ENCODE data around the gene CFAP45. TPM values are rescaled to one million over a fixed set of nuclear protein-coding genes. Genes with fewer than 3 reads are reported as not detected.

Gene CFAP45
- total and polyA plus RNA-seq, 9 of the 15 experiments (the other 6 are each of a cell fraction or from before 2014, with no cell fraction given), result 0.65 to 2.4 (median 1.5) TPM

GRCh38 chr1:159872891-159873290, 27.1 kb downstream of the CFAP45 start:
- intact Hi-C loops (cut with micrococcal nuclease), result no loop called here
- no peak overlapping the region for H2AFZ ChIP-seq (ENCODE audit: low read depth, low read length)
- peaks cover 0 to 21% of the 10 kb centered on the region in 2 experiments; a peak in 2 of 5 replicates for H3K27me3 ChIP-seq (ENCODE audit: control insufficient read depth in 2 of 2, insufficient read depth in 2 of 2, low read length in 2 of 2)
- H3K4me1 ChIP-seq (replicated peaks in 1 of 2; ENCODE audit: control insufficient read depth in 2 of 2, insufficient read depth in 2 of 2, low read length in 2 of 2), result peaks cover 8 to 16% of the 10 kb centered on the region in 2 experiments
- H3K9me3 ChIP-seq (replicated peaks; ENCODE audit: control insufficient read depth, insufficient read depth, low read depth, low read length), result no peaks in the 10 kb centered on the region; the same call in 1 of the 2 replicates
- ATAC-seq (no peak), FAIRE-seq (no peak), DNase-seq (ENCODE audit: extremely low read depth in 1 of 4, low spot score in 3 of 4) (no peak)
- H3K4me2 ChIP-seq (ENCODE audit: insufficient read depth, low read length), result no peak overlapping the region
- BruUV-seq (replicated peaks), result no TSS peak
- H3K27ac ChIP-seq (ENCODE audit: extremely low read depth, low read depth, low read length), result no peak overlapping the region
- no peaks in the 10 kb centered on the region for H3K79me2 ChIP-seq (ENCODE audit: control insufficient read depth, insufficient read depth, low read length)
- no peaks in the 10 kb centered on the region for H3K36me3 ChIP-seq (ENCODE audit: control insufficient read depth, insufficient read depth, low read length)
- TF ChIP-seq, protein P1, sequence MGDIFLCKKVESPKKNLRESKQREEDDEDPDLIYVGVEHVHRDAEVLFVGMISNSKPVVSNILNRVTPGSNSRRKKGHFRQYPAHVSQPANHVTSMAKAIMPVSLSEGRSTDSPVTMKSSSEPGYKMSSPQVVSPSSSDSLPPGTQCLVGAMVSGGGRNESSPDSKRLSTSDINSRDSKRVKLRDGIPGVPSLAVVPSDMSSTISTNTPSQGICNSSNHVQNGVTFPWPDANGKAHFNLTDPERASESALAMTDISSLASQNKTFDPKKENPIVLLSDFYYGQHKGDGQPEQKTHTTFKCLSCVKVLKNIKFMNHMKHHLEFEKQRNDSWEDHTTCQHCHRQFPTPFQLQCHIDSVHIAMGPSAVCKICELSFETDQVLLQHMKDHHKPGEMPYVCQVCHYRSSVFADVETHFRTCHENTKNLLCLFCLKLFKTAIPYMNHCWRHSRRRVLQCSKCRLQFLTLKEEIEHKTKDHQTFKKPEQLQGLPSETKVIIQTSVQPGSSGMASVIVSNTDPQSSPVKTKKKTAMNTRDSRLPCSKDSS (IDR thresholded peaks at IDR 0.05; ENCODE audit: low read depth, partially characterized antibody), result no peak
- no peak overlapping the region for H3K4me3 ChIP-seq
- peaks cover 3% of the 10 kb centered on the region for H3K9me1 ChIP-seq (ENCODE audit: control insufficient read depth, insufficient read depth, low read length)
- POLR2A ChIA-PET, result interaction anchor here (1.7 kb wide), 1 partner anchor 44 kb away, joined by 6 read pairs; no protein-coding TSS in a partner anchor
- in situ Hi-C loops (cut with MboI), result no loop called here
- CTCF ChIA-PET (ENCODE audit: low intra/inter-chr PET ratio), result no interaction called here
- no peaks in the 10 kb centered on the region; the same call in 1 of the 2 replicates for H4K20me1 ChIP-seq (replicated peaks; ENCODE audit: control insufficient read depth, insufficient read depth, low read length)
- 34% methylated on average over 12 of the region's 15 CpGs for WGBS (ENCODE audit: insufficient coverage, low coverage, missing lambda C conversion rate)
- 0 out of 4 replicates have a peak overlapping the region, but pooled peaks of 1 of the 2 experiments have one; percentile 36 for H3K9ac ChIP-seq (ENCODE audit: insufficient read depth in 1 of 2, low read depth in 2 of 2, low read length in 2 of 2)

GRCh38 chr1:159870704-159871103, 29.3 kb downstream of the CFAP45 start:
- BruUV-seq (replicated peaks), result no TSS peak
- Histone ChIP-seq H3K79me2 (ENCODE audit: control insufficient read depth, insufficient read depth, low read length) (no peaks in the 10 kb centered on the region), H3K27me3 (ENCODE audit: control insufficient read depth in 2 of 2, insufficient read depth in 2 of 2, low read length in 2 of 2) (peaks cover 2 to 21% of the 10 kb centered on the region in 2 experiments; a peak in 2 of 5 replicates), H3K9ac (ENCODE audit: insufficient read depth in 1 of 2, low read depth in 2 of 2, low read length in 2 of 2) (no peak overlapping the region), H3K9me1 (ENCODE audit: control insufficient read depth, insufficient read depth, low read length) (no peaks in the 10 kb centered on the region), H3K36me3 (ENCODE audit: control insufficient read depth, insufficient read depth, low read length) (no peaks in the 10 kb centered on the region), H4K20me1 (replicated peaks; ENCODE audit: control insufficient read depth, insufficient read depth, low read length) (no peaks in the 10 kb centered on the region; the same call in 1 of the 2 replicates), H3K4me1 (replicated peaks in 1 of 2; ENCODE audit: control insufficient read depth in 2 of 2, insufficient read depth in 2 of 2, low read length in 2 of 2) (peaks cover 13 to 15% of the 10 kb centered on the region in 2 experiments), H3K4me3 (no peak overlapping the region), H3K4me2 (ENCODE audit: insufficient read depth, low read length) (no peak overlapping the region), H3K9me3 (replicated peaks; ENCODE audit: control insufficient read depth, insufficient read depth, low read depth, low read length) (no peaks in the 10 kb centered on the region), H2AFZ (ENCODE audit: low read depth, low read length) (no peak overlapping the region), H3K27ac (ENCODE audit: extremely low read depth, low read depth, low read length) (no peak overlapping the region)
- intact Hi-C loops (cut with micrococcal nuclease), result no loop called here
- no peak for FAIRE-seq
- no peak for DNase-seq (ENCODE audit: extremely low read depth in 1 of 4, low spot score in 3 of 4)
- WGBS (ENCODE audit: insufficient coverage, low coverage, missing lambda C conversion rate), result 35% methylated on average over 5 of the region's 5 CpGs
- ATAC-seq, result no peak
- in situ Hi-C loops (cut with MboI), result no loop called here
- ChIA-PET POLR2A (interaction anchor here (0.5 to 1.1 kb wide), 3 partner anchors 8 to 19 kb away, joined by 3 to 5 read pairs (median 3); no protein-coding TSS in a partner anchor), CTCF (ENCODE audit: low intra/inter-chr PET ratio) (no interaction called here)
- no peak for TF ChIP-seq PCBP2 (IDR thresholded peaks at IDR 0.05; ENCODE audit: low read depth, low read length, poor library complexity, severe bottlenecking)
- no peak for TF ChIP-seq KDM5B (IDR thresholded peaks at IDR 0.05; ENCODE audit: insufficient replicate concordance, low read depth, low read length)
- no peak for TF ChIP-seq ZC3H4 (CRISPR knock-in tag; IDR thresholded peaks at IDR 0.05; ENCODE audit: borderline replicate concordance)
- no peak for TF ChIP-seq TARDBP (IDR thresholded peaks at IDR 0.05)
- TF ChIP-seq TOE1 (IDR thresholded peaks at IDR 0.05; ENCODE audit: borderline replicate concordance), result no peak
- TF ChIP-seq TOE1 (CRISPR knock-in tag; IDR thresholded peaks at IDR 0.05; ENCODE audit: borderline replicate concordance, low read depth), result no peak
- TF ChIP-seq PPARD (CRISPR knock-in tag; IDR thresholded peaks at IDR 0.05), result no peak
- no peak for TF ChIP-seq TEAD1 (CRISPR knock-in tag; IDR thresholded peaks at IDR 0.05)
- no peak for TF ChIP-seq MEF2D (tag; conservative IDR thresholded peaks at IDR 0.05; ENCODE audit: low read depth)
- TF ChIP-seq ETS1 (conservative IDR thresholded peaks at IDR 0.05; ENCODE audit: control insufficient read depth, low read depth, low read length), result no peak
- no peak for TF ChIP-seq RFX7 (CRISPR knock-in tag; IDR thresholded peaks at IDR 0.05)
- no peak for TF ChIP-seq OTX1 (CRISPR knock-in tag; IDR thresholded peaks at IDR 0.05)
- no peak for TF ChIP-seq ZKSCAN1 (IDR thresholded peaks at IDR 0.05; ENCODE audit: low read depth, low read length)

Data from K562 (cell line).